Activated CD8-positive, alpha-beta memory T cell treated with anti-CD3 and anti-CD28 coated beads for 1 hour (primary cell): ENCODE measurements around the gene IAPP.
"Not testable (repeated sequence)": the region's sequence is repeated elsewhere in the genome, so short reads cannot be mapped to it uniquely, and the experiment has no call there.

Experiments used
- DNase-seq, 2 donors: peaks; one replicate each; pipeline ENCODE4 v3.0.0-alpha.2; 2020; ENCODE audit warnings: low read depth in 1 of 2; ENCODE audit errors: extremely low read depth in 1 of 2

IAPP gene

GRCh38 chr12:21372602-21373001, at the start of gene IAPP:
Gene IAPP (plus strand): TSS chr12:21372902. CDS start chr12:21373352, 450 bp downstream.
- DNase-seq, result no peak

GRCh38 chr12:21323736-21324135, 49.0 kb upstream of the IAPP start:
- no peak for DNase-seq

GRCh38 chr12:21324551-21324950, 48.2 kb upstream of the IAPP start:
- DNase-seq, result no peak

GRCh38 chr12:21328578-21328977, 44.1 kb upstream of the IAPP start:
- DNase-seq, result no peak

GRCh38 chr12:21330682-21331253, 41.9 kb upstream of the IAPP start:
- DNase-seq, result no peak

- no peak for DNase-seq
Observed at GRCh38 chr12:21334771-21335325, 37.9 kb upstream of the IAPP start, which contains the start of gene SLCO1A2. Gene SLCO1A2 (minus strand): TSS chr12:21334917. CDS start chr12:21334647, 270 bp downstream.

GRCh38 chr12:21336656-21337055, 36.0 kb upstream of the IAPP start:
- no peak for DNase-seq

- DNase-seq, result no peak
Observed at GRCh38 chr12:21337453-21337852, 35.2 kb upstream of the IAPP start.

- no peak for DNase-seq
Observed at GRCh38 chr12:21337959-21338744, 34.5 kb upstream of the IAPP start.

GRCh38 chr12:21339921-21340320, 32.8 kb upstream of the IAPP start:
- DNase-seq, result no peak

- no peak for DNase-seq
Observed at GRCh38 chr12:21340403-21340802, 32.3 kb upstream of the IAPP start.

- DNase-seq, result no peak
Observed at GRCh38 chr12:21341769-21342168, 30.9 kb upstream of the IAPP start.

- no peak for DNase-seq
Observed at GRCh38 chr12:21343636-21344035, 29.1 kb upstream of the IAPP start.

GRCh38 chr12:21346542-21347205, 26.0 kb upstream of the IAPP start:
- no peak for DNase-seq

GRCh38 chr12:21350975-21351374, 21.7 kb upstream of the IAPP start:
- no peak for DNase-seq

- DNase-seq, result no peak
Observed at GRCh38 chr12:21353487-21353886, 19.2 kb upstream of the IAPP start.

GRCh38 chr12:21353948-21354347, 18.8 kb upstream of the IAPP start:
- no peak for DNase-seq

- no peak for DNase-seq
Observed at GRCh38 chr12:21354641-21355040, 18.1 kb upstream of the IAPP start.

GRCh38 chr12:21360632-21361031, 12.1 kb upstream of the IAPP start:
- not testable (repeated sequence) for DNase-seq

- no peak for DNase-seq
Observed at GRCh38 chr12:21369141-21369980, 3.3 kb upstream of the IAPP start.
